Smooth muscle cell (in vitro differentiated cells): ENCODE results near the gene PLEKHG5. TPM values are rescaled to one million over a fixed set of nuclear protein-coding genes. Genes with fewer than 3 reads are reported as not detected.

Experiments used
- DNase-seq: peaks from one replicate; lab custom pipeline; 2025; ENCODE audit not compliant: unreplicated experiment; lab: John Stamatoyannopoulos, UW
- H2AFZ ChIP-seq: fragments of 200-600 bp; sonication (generic); 2 replicates; pipeline ENCODE4 v1.6.0; 2016; ENCODE audit warnings: antibody characterized with exemption, low read depth, mild to moderate bottlenecking
- H3F3A ChIP-seq: fragments of 200-600 bp; sonication (generic); 2 replicates; pipeline ENCODE4 v1.6.0; 2017; ENCODE audit warnings: antibody characterized with exemption, low read depth
- H3K27ac ChIP-seq: fragments of 200-600 bp; sonication (generic); 2 replicates; pipeline ENCODE4 v1.5.1; 2016; ENCODE audit warnings: low read depth, mild to moderate bottlenecking
- H3K27me3 ChIP-seq: fragments of 200-600 bp; sonication (generic); 2 replicates; pipeline ENCODE4 v1.6.1; 2016; ENCODE audit warnings: low read depth, mild to moderate bottlenecking
- H3K36me3 ChIP-seq: fragments of 200-600 bp; sonication (generic); 2 replicates; pipeline ENCODE4 v1.5.1; 2016; ENCODE audit warnings: low read depth
- H3K4me1 ChIP-seq: fragments of 200-600 bp; sonication (generic); 2 replicates; pipeline ENCODE4 v1.5.1; 2016; ENCODE audit warnings: low read depth
- H3K4me2 ChIP-seq: fragments of 200-600 bp; sonication (generic); 2 replicates; pipeline ENCODE4 v1.6.0; 2016; ENCODE audit warnings: mild to moderate bottlenecking
- H3K4me3 ChIP-seq: fragments of 200-600 bp; sonication (generic); 2 replicates; pipeline ENCODE4 v1.5.1; 2016; ENCODE audit warnings: mild to moderate bottlenecking
- H3K79me2 ChIP-seq: fragments of 200-600 bp; sonication (generic); 2 replicates; pipeline ENCODE4 v1.6.0; 2016; ENCODE audit warnings: low read depth, mild to moderate bottlenecking
- H3K9ac ChIP-seq: fragments of 200-600 bp; sonication (generic); 2 replicates; pipeline ENCODE4 v1.6.0; 2016; ENCODE audit warnings: low read depth
- H3K9me3 ChIP-seq: fragments of 200-600 bp; sonication (generic); replicated peaks from 2 replicates; pipeline ENCODE4 v1.5.1; 2016; ENCODE audit warnings: low read depth
- H4K20me1 ChIP-seq: fragments of 200-600 bp; sonication (generic); 2 replicates; pipeline ENCODE4 v1.6.0; 2016; ENCODE audit warnings: low read depth
- WGBS: methylation state at CpG from one replicate; pipeline ENCODE4 v1.1.7; 2016; ENCODE audit warnings: low lambda C conversion rate; 5-methylcytosine and 5-hydroxymethylcytosine counted together
- polyA plus RNA-seq: library from polyadenylated mRNA; unstranded; fragments of >200 nt; fragmentation: Nextera tagmentation; extraction: Ambion mirVana; gene quantifications from 2 replicates; pipeline ENCODE4 v1.2.1, GENCODE V29; 2016
- total RNA-seq: library from RNA; depleted of rRNA; stranded (reverse); fragments of >200 nt; gene quantifications from 2 replicates; pipeline ENCODE4 v1.2.3, GENCODE V29; 2014
- TF ChIP-seq, protein P1 (sequence below): fragments of 200-600 bp; sonication (generic); IDR thresholded peaks from 2 replicates; pipeline ENCODE4 v1.5.1; 2017; ENCODE audit warnings: borderline replicate concordance, mild to moderate bottlenecking, antibody characterized with exemption; ENCODE audit not compliant: insufficient read depth, poor library complexity, severe bottlenecking

Gene PLEKHG5
- total and polyA plus RNA-seq, 2 experiments from 2014 or later = 10.6 to 14.5 TPM

DNA sequence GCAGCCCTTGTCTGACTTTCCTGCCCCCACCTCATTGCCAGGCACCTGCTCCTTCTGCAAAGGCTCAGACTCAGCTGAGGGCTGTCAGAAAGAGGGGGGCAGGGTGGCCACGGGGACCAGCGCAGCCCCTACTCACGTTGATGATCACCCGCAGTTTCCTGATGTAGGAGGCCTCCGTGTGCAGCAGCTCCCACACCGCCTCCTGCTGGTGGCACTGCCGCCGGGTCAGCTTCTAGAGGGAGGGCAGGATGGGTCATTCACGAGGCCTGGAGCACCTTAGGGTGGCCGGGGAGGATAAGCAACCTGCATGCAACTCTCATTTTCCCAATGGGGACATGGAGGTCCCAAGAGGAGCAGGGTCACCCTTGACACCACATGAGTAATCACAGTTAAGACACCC, 19.1 kb downstream of the PLEKHG5 start:
- no peaks in the 10 kb centered on the region for H3K27me3 ChIP-seq
- DNase-seq = no peak
- no peak overlapping the region for H3K4me2 ChIP-seq
- no peaks in the 10 kb centered on the region for H3K36me3 ChIP-seq
- H3K9me3 ChIP-seq = no peaks in the 10 kb centered on the region
- H2AFZ ChIP-seq = no peak overlapping the region
- no peaks in the 10 kb centered on the region for H3F3A ChIP-seq
- TF ChIP-seq, protein P1, sequence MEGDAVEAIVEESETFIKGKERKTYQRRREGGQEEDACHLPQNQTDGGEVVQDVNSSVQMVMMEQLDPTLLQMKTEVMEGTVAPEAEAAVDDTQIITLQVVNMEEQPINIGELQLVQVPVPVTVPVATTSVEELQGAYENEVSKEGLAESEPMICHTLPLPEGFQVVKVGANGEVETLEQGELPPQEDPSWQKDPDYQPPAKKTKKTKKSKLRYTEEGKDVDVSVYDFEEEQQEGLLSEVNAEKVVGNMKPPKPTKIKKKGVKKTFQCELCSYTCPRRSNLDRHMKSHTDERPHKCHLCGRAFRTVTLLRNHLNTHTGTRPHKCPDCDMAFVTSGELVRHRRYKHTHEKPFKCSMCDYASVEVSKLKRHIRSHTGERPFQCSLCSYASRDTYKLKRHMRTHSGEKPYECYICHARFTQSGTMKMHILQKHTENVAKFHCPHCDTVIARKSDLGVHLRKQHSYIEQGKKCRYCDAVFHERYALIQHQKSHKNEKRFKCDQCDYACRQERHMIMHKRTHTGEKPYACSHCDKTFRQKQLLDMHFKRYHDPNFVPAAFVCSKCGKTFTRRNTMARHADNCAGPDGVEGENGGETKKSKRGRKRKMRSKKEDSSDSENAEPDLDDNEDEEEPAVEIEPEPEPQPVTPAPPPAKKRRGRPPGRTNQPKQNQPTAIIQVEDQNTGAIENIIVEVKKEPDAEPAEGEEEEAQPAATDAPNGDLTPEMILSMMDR = peak; percentile 32
- H3K9ac ChIP-seq = no peak overlapping the region
- no peak overlapping the region for H3K27ac ChIP-seq
- peaks cover 54% of the 10 kb centered on the region for H4K20me1 ChIP-seq
- no peaks in the 10 kb centered on the region for H3K4me1 ChIP-seq
- H3K4me3 ChIP-seq = no peak overlapping the region
- WGBS = 90% methylated on average over 10 of the region's 10 CpGs
- no peaks in the 10 kb centered on the region for H3K79me2 ChIP-seq

DNA sequence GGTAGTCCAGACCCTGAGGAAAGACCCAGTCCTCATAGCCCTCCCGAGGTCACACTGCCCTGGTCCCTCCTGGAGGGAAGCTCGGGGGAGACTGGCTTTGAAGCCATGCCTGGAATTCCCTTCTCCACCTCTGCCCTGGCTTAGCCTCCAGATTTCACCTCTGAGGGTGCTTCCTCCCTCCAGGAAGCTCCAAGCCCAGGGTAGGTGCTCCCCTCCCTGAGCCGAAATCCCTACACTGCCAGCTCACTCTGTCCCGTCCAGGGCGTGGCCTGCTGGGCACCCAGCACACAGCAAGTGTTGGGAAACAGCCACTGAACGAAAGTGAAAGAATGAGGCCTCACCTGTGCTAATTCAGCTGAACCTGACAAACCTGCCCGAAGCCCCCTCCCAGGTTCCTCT, 19.5 kb downstream of the PLEKHG5 start:
- no peak for DNase-seq
- Histone ChIP-seq H3K4me1 (no peaks in the 10 kb centered on the region), H2AFZ (no peak overlapping the region), H3K4me2 (no peak overlapping the region), H3K36me3 (no peaks in the 10 kb centered on the region), H3K9me3 (no peaks in the 10 kb centered on the region), H3F3A (no peaks in the 10 kb centered on the region), H4K20me1 (peaks cover 54% of the 10 kb centered on the region), H3K9ac (no peak overlapping the region), H3K27me3 (no peaks in the 10 kb centered on the region), H3K27ac (no peak overlapping the region), H3K4me3 (no peak overlapping the region), H3K79me2 (no peaks in the 10 kb centered on the region)
- WGBS = 85% methylated on average over 7 of the region's 7 CpGs
- TF ChIP-seq, protein P1 = no peak

DNA sequence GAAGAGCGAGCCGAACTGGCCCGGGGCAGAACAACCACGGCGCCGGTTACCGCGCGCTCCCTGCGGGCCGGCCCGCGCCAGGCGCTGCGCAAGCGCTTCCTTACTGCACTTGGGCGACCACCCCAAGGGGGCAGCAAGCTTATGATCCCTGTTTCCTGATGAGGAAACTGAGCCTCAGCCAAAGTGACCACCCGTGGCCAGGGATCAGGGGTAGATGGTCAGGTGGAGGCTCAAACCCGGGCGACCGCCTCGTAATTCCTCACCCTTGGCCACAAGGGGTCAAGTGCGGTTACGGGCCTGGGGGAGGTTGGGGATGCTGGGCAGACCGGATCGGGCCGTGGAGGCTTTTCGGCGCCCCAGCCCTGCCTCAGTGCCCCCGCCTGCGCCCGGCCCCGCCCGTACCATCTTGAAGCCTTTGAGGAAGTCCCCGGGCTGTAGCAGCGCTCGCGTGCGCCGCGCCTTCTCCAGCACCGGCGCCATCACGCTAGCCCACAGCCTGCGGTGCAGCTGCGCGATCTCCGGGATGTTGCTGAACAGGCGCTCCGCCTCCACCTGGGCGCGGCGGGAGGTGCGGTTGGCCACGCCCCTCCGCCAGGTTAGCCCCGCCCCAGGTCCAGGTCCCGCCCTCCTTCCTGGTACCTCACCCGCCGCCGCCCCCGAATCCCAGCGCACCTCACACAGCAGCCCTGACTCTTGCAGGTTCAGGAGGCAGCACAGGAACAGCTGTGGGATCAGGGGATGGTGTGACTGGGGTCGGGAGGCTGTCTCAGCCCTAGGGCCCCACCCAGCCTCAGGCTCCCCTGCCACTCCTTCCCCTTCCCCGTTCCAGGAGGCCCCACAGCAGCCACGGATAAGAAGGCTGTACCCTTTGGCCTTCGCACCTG, 20.1 kb downstream of the PLEKHG5 start:
- DNase-seq = no peak
- WGBS = 56% methylated on average over 43 of the region's 67 CpGs
- Histone ChIP-seq H3K36me3 (no peaks in the 10 kb centered on the region), H3K9me3 (no peaks in the 10 kb centered on the region), H3K4me3 (no peak overlapping the region), H3K79me2 (no peaks in the 10 kb centered on the region), H4K20me1 (peaks cover 50% of the 10 kb centered on the region), H3K27me3 (no peaks in the 10 kb centered on the region), H3K9ac (no peak overlapping the region), H3K4me1 (no peaks in the 10 kb centered on the region), H3F3A (no peaks in the 10 kb centered on the region), H3K4me2 (no peak overlapping the region), H2AFZ (no peak overlapping the region), H3K27ac (no peak overlapping the region)
- TF ChIP-seq, protein P1 = no peak
